Breast epithelium (tissue), 4 donors: ENCODE results near the gene CDC20B. TPM values are rescaled to one million over a fixed set of nuclear protein-coding genes. Genes with fewer than 3 reads are reported as not detected.

ENCODE experiments used
- DNase-seq, 2 donors: peaks; one replicate each; pipeline ENCODE4 v3.0.0-alpha.2; 2019; ENCODE audit warnings: low spot score in 2 of 2
- H3K27ac ChIP-seq, 2 donors: fragments of 200-600 bp; sonication (generic) in 1 of 2; one replicate each; pipeline ENCODE4 v1.5.1; 2016 to 2019; ENCODE audit warnings: mild to moderate bottlenecking in 1 of 2
- H3K27me3 ChIP-seq, 2 donors: fragments of 200-600 bp; sonication (generic) in 1 of 2; one replicate each; pipeline versions ENCODE4 v1.5.1 to v1.6.0; 2017 to 2019; ENCODE audit warnings: control low read depth in 1 of 2, mild to moderate bottlenecking in 1 of 2
- H3K36me3 ChIP-seq: fragments of 200-600 bp; one replicate; pipeline ENCODE4 v1.5.1; 2019
- H3K4me1 ChIP-seq, 2 donors: fragments of 200-600 bp; sonication (generic); one replicate each; pipeline ENCODE4 v1.5.1; 2016 to 2019; ENCODE audit warnings: control low read depth in 1 of 2
- H3K4me3 ChIP-seq, 3 donors: fragments of 200-600 bp; sonication (generic); 1 replicate in 2 of 3; 2 replicates in 1 of 3; pipeline ENCODE4 v1.5.1; 2016 to 2019; ENCODE audit warnings: mild to moderate bottlenecking in 3 of 3, moderate library complexity in 2 of 3
- H3K9me3 ChIP-seq, 2 donors: fragments of 200-600 bp; sonication (generic) in 1 of 2; one replicate each; pipeline ENCODE4 v1.5.1; 2016 to 2019; ENCODE audit warnings: control low read depth in 1 of 2
- POLR2A ChIP-seq: fragments of 450-650 bp; IDR thresholded peaks from one replicate; pipeline ENCODE4 v1.6.1; 2016; ENCODE audit warnings: antibody characterized with exemption, mild to moderate bottlenecking, moderate library complexity
- POLR2AphosphoS5 ChIP-seq, 3 donors: sonication (generic); formaldehyde crosslinking; IDR thresholded peaks; one replicate each; pipeline ENCODE4 v1.6.1; 2017; ENCODE audit warnings: antibody characterized with exemption in 3 of 3
- intact Hi-C: fragments of 100-400 bp; cut with DNase I; formaldehyde crosslinking; loops from one replicate; pipeline ENCODE4 v1.15.1; 2023; ENCODE audit warnings: low total_unique reads
- total RNA-seq, 3 donors: library from RNA; depleted of rRNA; stranded (reverse); fragments of >200 nt; gene quantifications; one replicate each; pipeline ENCODE4 v1.1.0, GENCODE V29; 2016
- TF ChIP-seq, protein P1 (sequence below), 3 donors: fragments of 450-650 bp; IDR thresholded peaks; one replicate each; pipeline ENCODE4 v1.5.1; 2016 to 2017; ENCODE audit warnings: antibody characterized with exemption in 3 of 3, mild to moderate bottlenecking in 3 of 3, moderate library complexity in 3 of 3

Gene CDC20B
- total RNA-seq, 3 donors from 2014 or later: not detected

GRCh38 chr5:55218967-55219366, 46.0 kb upstream of the CDC20B start:
- Histone ChIP-seq H3K9me3 (no peaks in the 10 kb centered on the region), H3K27me3 (peaks cover 2 to 39% of the 10 kb centered on the region in 2 donors), H3K4me1 (peaks cover 0 to 7% of the 10 kb centered on the region in 2 donors), H3K36me3 (no peaks in the 10 kb centered on the region), H3K4me3 (no peak overlapping the region), H3K27ac (no peak overlapping the region)
- TF ChIP-seq POLR2AphosphoS5 (IDR thresholded peaks at IDR 0.05) (no peak), POLR2A (no peak)
- TF ChIP-seq, protein P1, sequence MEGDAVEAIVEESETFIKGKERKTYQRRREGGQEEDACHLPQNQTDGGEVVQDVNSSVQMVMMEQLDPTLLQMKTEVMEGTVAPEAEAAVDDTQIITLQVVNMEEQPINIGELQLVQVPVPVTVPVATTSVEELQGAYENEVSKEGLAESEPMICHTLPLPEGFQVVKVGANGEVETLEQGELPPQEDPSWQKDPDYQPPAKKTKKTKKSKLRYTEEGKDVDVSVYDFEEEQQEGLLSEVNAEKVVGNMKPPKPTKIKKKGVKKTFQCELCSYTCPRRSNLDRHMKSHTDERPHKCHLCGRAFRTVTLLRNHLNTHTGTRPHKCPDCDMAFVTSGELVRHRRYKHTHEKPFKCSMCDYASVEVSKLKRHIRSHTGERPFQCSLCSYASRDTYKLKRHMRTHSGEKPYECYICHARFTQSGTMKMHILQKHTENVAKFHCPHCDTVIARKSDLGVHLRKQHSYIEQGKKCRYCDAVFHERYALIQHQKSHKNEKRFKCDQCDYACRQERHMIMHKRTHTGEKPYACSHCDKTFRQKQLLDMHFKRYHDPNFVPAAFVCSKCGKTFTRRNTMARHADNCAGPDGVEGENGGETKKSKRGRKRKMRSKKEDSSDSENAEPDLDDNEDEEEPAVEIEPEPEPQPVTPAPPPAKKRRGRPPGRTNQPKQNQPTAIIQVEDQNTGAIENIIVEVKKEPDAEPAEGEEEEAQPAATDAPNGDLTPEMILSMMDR (IDR thresholded peaks at IDR 0.05): no peak
- DNase-seq: no peak
- intact Hi-C loops: no loop called here

- no peaks in the 10 kb centered on the region for H3K4me1 ChIP-seq
- intact Hi-C loops: no loop called here
- no peaks in the 10 kb centered on the region for H3K27me3 ChIP-seq
- H3K27ac ChIP-seq: no peak overlapping the region
- no peaks in the 10 kb centered on the region for H3K9me3 ChIP-seq
- TF ChIP-seq, protein P1 (IDR thresholded peaks at IDR 0.05): no peak
- no peak for TF ChIP-seq POLR2AphosphoS5 (IDR thresholded peaks at IDR 0.05)
- no peak for TF ChIP-seq POLR2A
- no peak overlapping the region for H3K4me3 ChIP-seq
- DNase-seq: no peak
- H3K36me3 ChIP-seq: no peaks in the 10 kb centered on the region
Measured at GRCh38 chr5:55211184-55211874, 38.4 kb upstream of the CDC20B start.

- Histone ChIP-seq H3K36me3 (no peaks in the 10 kb centered on the region), H3K4me3 (no peak overlapping the region), H3K27me3 (no peaks in the 10 kb centered on the region), H3K27ac (no peak overlapping the region), H3K4me1 (no peaks in the 10 kb centered on the region), H3K9me3 (no peaks in the 10 kb centered on the region)
- intact Hi-C loops: no loop called here
- DNase-seq: no peak
- TF ChIP-seq POLR2A: no peak
Measured at GRCh38 chr5:55205001-55205400, 32.0 kb upstream of the CDC20B start.

- TF ChIP-seq POLR2A (no peak), POLR2AphosphoS5 (IDR thresholded peaks at IDR 0.05) (no peak)
- TF ChIP-seq, protein P1 (IDR thresholded peaks at IDR 0.05): no peak
- Histone ChIP-seq H3K27ac (no peak overlapping the region), H3K9me3 (no peaks in the 10 kb centered on the region), H3K4me3 (no peak overlapping the region), H3K4me1 (no peaks in the 10 kb centered on the region), H3K27me3 (peaks cover 0 to 6% of the 10 kb centered on the region in 2 donors), H3K36me3 (no peaks in the 10 kb centered on the region)
- no peak for DNase-seq
- intact Hi-C loops: no loop called here
Measured at GRCh38 chr5:55191165-55191564, 18.2 kb upstream of the CDC20B start.

- no peaks in the 10 kb centered on the region for H3K36me3 ChIP-seq
- H3K4me1 ChIP-seq: no peaks in the 10 kb centered on the region
- no peak overlapping the region for H3K27ac ChIP-seq
- no peak for DNase-seq
- H3K9me3 ChIP-seq: no peaks in the 10 kb centered on the region
- H3K27me3 ChIP-seq: peaks cover 0 to 7% of the 10 kb centered on the region in 2 donors
- intact Hi-C loops: no loop called here
- TF ChIP-seq POLR2AphosphoS5 (IDR thresholded peaks at IDR 0.05) (no peak), POLR2A (no peak)
- TF ChIP-seq, protein P1 (IDR thresholded peaks at IDR 0.05): no peak
- H3K4me3 ChIP-seq: no peak overlapping the region
Measured at GRCh38 chr5:55188656-55189540, 15.9 kb upstream of the CDC20B start.
